ENCODE measurements around the gene SASH1.

The SASH1 gene

GRCh38 chr6:148472171-148473105, 129.8 kb downstream of the SASH1 start:
- Histone ChIP-seq H4K8ac (ENCODE audit: low read depth, low read length) (no peak overlapping the region), H3K27ac (replicated peaks; ENCODE audit: low read length) (no peak overlapping the region), H3K9me3 (replicated peaks in 1 of 2; ENCODE audit: control insufficient read depth in 2 of 2, insufficient read depth in 1 of 2, low read depth in 1 of 2, low read length in 2 of 2) (peaks cover 0 to 7% of the 10 kb centered on the region in 2 donors), H4K91ac (ENCODE audit: low read depth, low read length, poor library complexity) (no peak overlapping the region), H3K23ac (ENCODE audit: low read depth, low read length, poor library complexity) (no peak overlapping the region), H2BK120ac (ENCODE audit: low read depth, low read length) (no peak overlapping the region), H3K4ac (ENCODE audit: low read length) (no peak overlapping the region), H3K14ac (ENCODE audit: low read length) (no peak overlapping the region), H2BK15ac (ENCODE audit: low read length) (no peak overlapping the region), H3K79me1 (ENCODE audit: low read depth, low read length) (no peaks in the 10 kb centered on the region), H3K4me1 (ENCODE audit: control insufficient read depth in 2 of 2, insufficient read depth in 1 of 2, low read depth in 1 of 2, low read length in 2 of 2) (peaks cover 2 to 10% of the 10 kb centered on the region in 2 donors), H2BK12ac (ENCODE audit: low read length) (no peak overlapping the region), H3K18ac (ENCODE audit: low read length) (no peak overlapping the region), H3K36me3 (replicated peaks in 1 of 2; ENCODE audit: control insufficient read depth in 2 of 2, insufficient read depth in 2 of 2, low read length in 2 of 2) (peaks cover 2 to 52% of the 10 kb centered on the region in 2 donors), H2AK5ac (ENCODE audit: low read depth, low read length) (no peak overlapping the region), H2BK5ac (ENCODE audit: low read length) (no peak overlapping the region), H3K4me3 (ENCODE audit: low read length in 2 of 2) (no peak overlapping the region), H3K27me3 (ENCODE audit: control insufficient read depth in 3 of 3, insufficient read depth in 3 of 3, low read depth in 1 of 3, low read length in 3 of 3) (peaks cover 0 to 2% (median 0%) of the 10 kb centered on the region in 3 experiments), H2AFZ (ENCODE audit: low read length) (no peak overlapping the region), H3K9ac (ENCODE audit: low read depth, low read length, poor library complexity) (no peak overlapping the region), H3K4me2 (ENCODE audit: insufficient read depth, low read length, poor library complexity, severe bottlenecking) (no peak overlapping the region)
- no peak for DNase-seq (ENCODE audit: low spot score)
- WGBS, 2 donors (ENCODE audit: extremely low coverage in 2 of 2, insufficient read length in 2 of 2, insufficient replicate concordance in 1 of 2): no CpG with 5 or more reads among the region's 12 CpGs

GRCh38 chr6:148479497-148479896, 136.9 kb downstream of the SASH1 start:
- H3K36me3 ChIP-seq (replicated peaks in 1 of 2; ENCODE audit: control insufficient read depth in 2 of 2, insufficient read depth in 2 of 2, low read length in 2 of 2): peaks cover 2 to 42% of the 10 kb centered on the region in 2 donors

GRCh38 chr6:148487461-148487860, 144.8 kb downstream of the SASH1 start:
- DNase-seq (ENCODE audit: low spot score): no peak
- H3K9ac ChIP-seq (ENCODE audit: low read depth, low read length, poor library complexity): no peak overlapping the region
- H2AK5ac ChIP-seq (ENCODE audit: low read depth, low read length): no peak overlapping the region
- no peak overlapping the region for H3K4ac ChIP-seq (ENCODE audit: low read length)
- no peak overlapping the region for H3K23ac ChIP-seq (ENCODE audit: low read depth, low read length, poor library complexity)
- H3K27ac ChIP-seq (replicated peaks; ENCODE audit: low read length): no peak overlapping the region
- H4K8ac ChIP-seq (ENCODE audit: low read depth, low read length): no peak overlapping the region
- no peak overlapping the region for H3K18ac ChIP-seq (ENCODE audit: low read length)
- no peaks in the 10 kb centered on the region for H3K9me3 ChIP-seq (replicated peaks in 1 of 2; ENCODE audit: control insufficient read depth in 2 of 2, insufficient read depth in 1 of 2, low read depth in 1 of 2, low read length in 2 of 2)
- H2BK12ac ChIP-seq (ENCODE audit: low read length): no peak overlapping the region
- H3K79me1 ChIP-seq (ENCODE audit: low read depth, low read length): no peaks in the 10 kb centered on the region
- H2BK120ac ChIP-seq (ENCODE audit: low read depth, low read length): no peak overlapping the region
- H2AFZ ChIP-seq (ENCODE audit: low read length): no peak overlapping the region
- no CpG with 5 or more reads among the region's 10 CpGs for WGBS, 2 donors (ENCODE audit: extremely low coverage in 2 of 2, insufficient read length in 2 of 2, insufficient replicate concordance in 1 of 2)
- H3K27me3 ChIP-seq (ENCODE audit: control insufficient read depth in 3 of 3, insufficient read depth in 3 of 3, low read depth in 1 of 3, low read length in 3 of 3): no peaks in the 10 kb centered on the region
- H3K4me1 ChIP-seq (ENCODE audit: control insufficient read depth in 2 of 2, insufficient read depth in 1 of 2, low read depth in 1 of 2, low read length in 2 of 2): no peaks in the 10 kb centered on the region
- peaks cover 0 to 21% of the 10 kb centered on the region in 2 donors for H3K36me3 ChIP-seq (replicated peaks in 1 of 2; ENCODE audit: control insufficient read depth in 2 of 2, insufficient read depth in 2 of 2, low read length in 2 of 2)
- H3K4me2 ChIP-seq (ENCODE audit: insufficient read depth, low read length, poor library complexity, severe bottlenecking): no peak overlapping the region
- H2BK5ac ChIP-seq (ENCODE audit: low read length): no peak overlapping the region
- no peak overlapping the region for H3K4me3 ChIP-seq (ENCODE audit: low read length in 2 of 2)
- no peak overlapping the region for H2BK15ac ChIP-seq (ENCODE audit: low read length)
- H4K91ac ChIP-seq (ENCODE audit: low read depth, low read length, poor library complexity): no peak overlapping the region
- H3K14ac ChIP-seq (ENCODE audit: low read length): no peak overlapping the region

More at GRCh38 chr6:148479497-148479896, 136.9 kb downstream of the SASH1 start:
- H3K4me3 ChIP-seq (ENCODE audit: low read length in 2 of 2): no peak overlapping the region
- H3K4me2 ChIP-seq (ENCODE audit: insufficient read depth, low read length, poor library complexity, severe bottlenecking): no peak overlapping the region
- no peak overlapping the region for H4K91ac ChIP-seq (ENCODE audit: low read depth, low read length, poor library complexity)
- H2BK120ac ChIP-seq (ENCODE audit: low read depth, low read length): no peak overlapping the region
- H3K9ac ChIP-seq (ENCODE audit: low read depth, low read length, poor library complexity): no peak overlapping the region
- peaks cover 0 to 2% (median 0%) of the 10 kb centered on the region in 3 experiments for H3K27me3 ChIP-seq (ENCODE audit: control insufficient read depth in 3 of 3, insufficient read depth in 3 of 3, low read depth in 1 of 3, low read length in 3 of 3)
- H3K9me3 ChIP-seq (replicated peaks in 1 of 2; ENCODE audit: control insufficient read depth in 2 of 2, insufficient read depth in 1 of 2, low read depth in 1 of 2, low read length in 2 of 2): peaks cover 0 to 3% of the 10 kb centered on the region in 2 donors
- WGBS, 2 donors (ENCODE audit: extremely low coverage in 2 of 2, insufficient read length in 2 of 2, insufficient replicate concordance in 1 of 2): no CpG with 5 or more reads among the region's 5 CpGs
- no peak overlapping the region for H3K27ac ChIP-seq (replicated peaks; ENCODE audit: low read length)
- H2BK12ac ChIP-seq (ENCODE audit: low read length): no peak overlapping the region
- no peak overlapping the region for H3K14ac ChIP-seq (ENCODE audit: low read length)
- H3K79me1 ChIP-seq (ENCODE audit: low read depth, low read length): no peaks in the 10 kb centered on the region
- H3K4ac ChIP-seq (ENCODE audit: low read length): no peak overlapping the region
- no peak for DNase-seq (ENCODE audit: low spot score)
- no peaks in the 10 kb centered on the region for H3K4me1 ChIP-seq (ENCODE audit: control insufficient read depth in 2 of 2, insufficient read depth in 1 of 2, low read depth in 1 of 2, low read length in 2 of 2)
- no peak overlapping the region for H3K18ac ChIP-seq (ENCODE audit: low read length)
- H2BK5ac ChIP-seq (ENCODE audit: low read length): no peak overlapping the region
- H2BK15ac ChIP-seq (ENCODE audit: low read length): no peak overlapping the region
- no peak overlapping the region for H2AK5ac ChIP-seq (ENCODE audit: low read depth, low read length)
- H3K23ac ChIP-seq (ENCODE audit: low read depth, low read length, poor library complexity): no peak overlapping the region
- no peak overlapping the region for H4K8ac ChIP-seq (ENCODE audit: low read depth, low read length)
- no peak overlapping the region for H2AFZ ChIP-seq (ENCODE audit: low read length)

GRCh38 chr6:148491638-148492251, 149.1 kb downstream of the SASH1 start:
- peaks cover 0 to 17% of the 10 kb centered on the region in 2 donors for H3K36me3 ChIP-seq (replicated peaks in 1 of 2; ENCODE audit: control insufficient read depth in 2 of 2, insufficient read depth in 2 of 2, low read length in 2 of 2)
- no peak overlapping the region for H3K14ac ChIP-seq (ENCODE audit: low read length)
- H3K9me3 ChIP-seq (replicated peaks in 1 of 2; ENCODE audit: control insufficient read depth in 2 of 2, insufficient read depth in 1 of 2, low read depth in 1 of 2, low read length in 2 of 2): no peaks in the 10 kb centered on the region
- no peak overlapping the region for H2BK120ac ChIP-seq (ENCODE audit: low read depth, low read length)
- H3K9ac ChIP-seq (ENCODE audit: low read depth, low read length, poor library complexity): no peak overlapping the region
- H3K4ac ChIP-seq (ENCODE audit: low read length): no peak overlapping the region
- no peaks in the 10 kb centered on the region for H3K79me1 ChIP-seq (ENCODE audit: low read depth, low read length)
- no peak overlapping the region for H4K91ac ChIP-seq (ENCODE audit: low read depth, low read length, poor library complexity)
- no peak overlapping the region for H2AFZ ChIP-seq (ENCODE audit: low read length)
- no peaks in the 10 kb centered on the region for H3K4me1 ChIP-seq (ENCODE audit: control insufficient read depth in 2 of 2, insufficient read depth in 1 of 2, low read depth in 1 of 2, low read length in 2 of 2)
- no peaks in the 10 kb centered on the region for H3K27me3 ChIP-seq (ENCODE audit: control insufficient read depth in 3 of 3, insufficient read depth in 3 of 3, low read depth in 1 of 3, low read length in 3 of 3)
- no peak overlapping the region for H3K4me3 ChIP-seq (ENCODE audit: low read length in 2 of 2)
- DNase-seq (ENCODE audit: low spot score): no peak
- H3K18ac ChIP-seq (ENCODE audit: low read length): no peak overlapping the region
- H3K27ac ChIP-seq (replicated peaks; ENCODE audit: low read length): no peak overlapping the region
- H3K4me2 ChIP-seq (ENCODE audit: insufficient read depth, low read length, poor library complexity, severe bottlenecking): no peak overlapping the region
- no peak overlapping the region for H2BK15ac ChIP-seq (ENCODE audit: low read length)
- H3K23ac ChIP-seq (ENCODE audit: low read depth, low read length, poor library complexity): no peak overlapping the region
- no peak overlapping the region for H2BK5ac ChIP-seq (ENCODE audit: low read length)
- H2BK12ac ChIP-seq (ENCODE audit: low read length): no peak overlapping the region
- no peak overlapping the region for H2AK5ac ChIP-seq (ENCODE audit: low read depth, low read length)
- no peak overlapping the region for H4K8ac ChIP-seq (ENCODE audit: low read depth, low read length)
- no CpG with 5 or more reads among the region's 6 CpGs for WGBS, 2 donors (ENCODE audit: extremely low coverage in 2 of 2, insufficient read length in 2 of 2, insufficient replicate concordance in 1 of 2)
